PFSK-1 (cell line): ENCODE measurements around the gene NAGS.

Experiments used
- POLR2AphosphoS5 ChIP-seq: IDR thresholded peaks from 2 replicates; pipeline ENCODE4 v1.6.1; 2012; ENCODE audit warnings: low read depth, mild to moderate bottlenecking, control low read depth, low read length, moderate library complexity
- REST ChIP-seq, 2 experiments: IDR thresholded peaks; 2 replicates each; pipeline versions ENCODE4 v1.6.1 to v1.8.0; 2011 to 2012; ENCODE audit warnings: low read depth in 2 of 2, low read length in 2 of 2, control low read depth in 1 of 2, inconsistent platforms in 1 of 2, mild to moderate bottlenecking in 1 of 2, moderate library complexity in 1 of 2; ENCODE audit not compliant: insufficient read depth in 1 of 2
- SIN3A ChIP-seq: IDR thresholded peaks from 2 replicates; pipeline ENCODE4 v1.6.1; 2012; ENCODE audit warnings: mild to moderate bottlenecking, low read length, moderate library complexity, borderline replicate concordance; ENCODE audit not compliant: insufficient read depth
- TAF1 ChIP-seq: IDR thresholded peaks from 2 replicates; pipeline ENCODE4 v1.6.1; 2012; ENCODE audit warnings: low read length, control low read depth, borderline replicate concordance; ENCODE audit not compliant: insufficient read depth

- TF ChIP-seq POLR2AphosphoS5, result no peak; the same call in 1 of the 2 replicates
- TF ChIP-seq TAF1, result no peak
- no peak for TF ChIP-seq REST (IDR thresholded peaks at IDR 0.05; ENCODE audit: insufficient read depth in 1 of 2, low read depth in 2 of 2, low read length in 2 of 2)
- TF ChIP-seq SIN3A, result no peak
Observed at GRCh38 chr17:44024853-44025252, 20.4 kb downstream of the NAGS start.
